Fibroblast of upper back skin (primary cell): Measurements from ENCODE around the gene SF1.

ENCODE experiments used
- DNase-seq: peaks from one replicate; pipeline ENCODE4 v3.0.0-alpha.2; 2013

SF1 gene

DNA sequence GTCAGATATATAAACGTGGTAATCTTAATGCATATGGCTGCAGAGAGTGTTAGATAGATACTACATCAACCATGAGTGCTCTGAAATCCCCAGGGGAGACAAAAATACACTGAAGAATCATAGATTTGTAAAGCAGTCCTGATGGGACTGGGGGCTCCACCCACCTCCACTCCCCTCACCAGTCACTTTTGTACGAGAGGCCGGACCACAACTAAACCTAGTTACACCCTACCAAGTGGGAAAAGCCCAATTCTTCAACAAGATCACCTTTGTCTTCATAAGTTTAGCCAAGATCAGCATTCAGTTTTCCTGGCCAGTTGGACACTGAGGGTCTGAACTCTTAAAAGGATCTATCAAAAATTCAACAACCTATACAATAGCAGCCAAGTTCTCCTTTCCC lies 1.5 kb downstream of the SF1 start:
- DNase-seq: no peak

DNA sequence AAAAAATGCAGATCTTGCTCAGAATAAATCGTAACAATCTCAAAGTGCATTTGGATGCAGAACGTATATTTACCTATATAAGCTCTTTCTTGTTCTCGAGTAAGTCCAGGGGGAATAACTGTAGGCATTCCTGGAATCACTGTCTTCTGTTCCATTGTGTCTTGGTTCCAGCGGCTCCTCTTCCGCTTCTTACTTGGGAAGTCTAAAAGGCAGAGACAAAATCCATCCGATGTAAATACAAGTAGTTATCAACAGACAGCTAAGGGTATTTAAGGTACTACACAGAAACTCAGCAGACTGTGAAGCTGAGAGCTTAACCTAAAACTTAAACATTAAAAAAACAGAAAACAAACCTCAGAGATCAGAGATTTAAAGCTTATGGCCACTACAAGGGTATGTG lies 1.9 kb downstream of the SF1 start:
- DNase-seq: no peak

DNA sequence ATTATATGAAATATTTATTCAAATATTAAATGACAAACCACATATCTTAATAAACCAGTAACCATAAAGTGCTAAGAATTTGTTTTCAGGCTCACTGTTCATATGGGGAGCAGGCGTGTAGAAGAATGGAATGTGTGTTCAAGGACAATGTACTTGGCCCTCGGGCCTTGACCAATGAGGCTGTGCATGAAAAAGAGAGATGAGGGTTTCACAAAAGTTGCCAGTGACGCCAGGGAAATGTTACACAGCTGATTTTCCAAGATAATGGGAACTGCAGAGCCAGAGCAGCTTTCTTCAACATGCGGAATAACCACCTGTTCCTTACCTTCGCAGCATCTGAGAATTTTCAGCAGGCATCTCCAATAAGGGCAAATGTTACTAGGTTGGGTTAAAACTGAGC lies 4.2 kb downstream of the SF1 start:
- no peak for DNase-seq

DNA sequence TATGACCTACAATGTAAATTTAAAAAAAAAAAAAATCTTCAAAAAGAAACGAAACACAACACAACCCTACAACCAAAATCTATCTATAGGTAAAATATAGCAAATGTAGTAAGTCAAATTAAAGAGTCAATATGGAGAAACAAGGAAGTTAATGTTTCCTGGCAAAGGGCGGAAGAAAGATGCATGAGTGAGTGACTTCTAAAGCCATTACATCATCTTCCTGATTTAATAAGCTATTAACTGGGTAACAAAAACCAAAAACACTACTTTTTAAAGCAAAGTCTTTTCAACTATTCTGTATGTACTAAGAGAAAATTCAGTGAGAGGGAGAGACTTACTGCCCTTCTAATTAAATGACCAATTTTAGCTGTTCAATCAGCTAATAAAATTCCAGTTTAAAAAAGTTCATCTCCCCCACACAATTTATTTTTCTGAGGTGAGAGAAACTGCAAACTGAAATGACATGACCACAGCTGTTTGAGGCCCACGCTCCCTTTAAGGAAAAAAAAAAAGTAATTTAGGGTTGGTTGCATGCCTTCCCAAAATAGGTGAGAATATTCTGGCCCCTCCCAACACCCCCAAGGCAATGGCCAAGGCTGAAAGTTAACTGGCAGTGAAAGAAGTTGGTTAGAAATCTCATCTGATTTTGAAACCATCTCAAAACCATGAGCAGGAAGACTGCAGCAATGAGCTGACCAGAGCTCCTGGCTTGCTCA lies 5.9 kb downstream of the SF1 start:
- DNase-seq: no peak

DNA sequence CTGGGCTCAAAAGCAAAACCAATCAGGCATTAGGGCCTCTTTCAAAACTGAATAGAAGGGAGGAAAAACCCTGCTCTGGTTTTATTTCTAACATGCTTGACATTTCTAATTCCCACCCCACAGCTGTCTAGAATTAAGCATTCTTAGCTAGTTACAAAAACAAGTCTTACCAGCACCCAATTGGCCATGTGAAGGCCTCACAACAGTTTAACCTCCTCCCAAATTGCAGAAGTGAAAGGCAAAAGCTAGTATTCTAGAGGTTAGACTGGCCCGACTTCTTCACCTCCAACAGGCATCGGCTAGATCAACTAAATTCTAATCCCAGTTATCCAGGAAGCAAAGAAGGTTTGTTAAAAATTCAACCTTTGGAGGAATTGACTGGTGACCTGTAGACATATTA lies 6.5 kb downstream of the SF1 start:
- DNase-seq: no peak

DNA sequence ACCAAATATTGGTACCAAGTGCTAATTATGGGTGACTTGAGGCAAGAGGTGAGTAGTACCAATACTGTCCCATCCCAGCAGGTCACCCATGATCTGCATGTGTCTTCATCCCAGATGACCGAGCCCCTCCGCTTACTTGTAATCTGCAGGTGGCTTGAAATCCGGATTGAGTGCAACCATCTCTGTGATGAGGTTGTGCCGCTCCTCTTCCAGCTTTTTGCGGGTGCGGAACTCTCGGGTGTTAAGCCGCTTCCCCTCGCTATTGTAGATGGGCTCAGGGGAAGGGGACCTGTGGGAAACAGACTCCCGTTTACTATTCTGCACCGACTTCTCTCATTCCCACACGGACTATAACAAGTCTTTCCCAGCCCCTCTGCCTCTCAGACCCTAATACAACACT lies 8.2 kb downstream of the SF1 start:
- no peak for DNase-seq

DNA sequence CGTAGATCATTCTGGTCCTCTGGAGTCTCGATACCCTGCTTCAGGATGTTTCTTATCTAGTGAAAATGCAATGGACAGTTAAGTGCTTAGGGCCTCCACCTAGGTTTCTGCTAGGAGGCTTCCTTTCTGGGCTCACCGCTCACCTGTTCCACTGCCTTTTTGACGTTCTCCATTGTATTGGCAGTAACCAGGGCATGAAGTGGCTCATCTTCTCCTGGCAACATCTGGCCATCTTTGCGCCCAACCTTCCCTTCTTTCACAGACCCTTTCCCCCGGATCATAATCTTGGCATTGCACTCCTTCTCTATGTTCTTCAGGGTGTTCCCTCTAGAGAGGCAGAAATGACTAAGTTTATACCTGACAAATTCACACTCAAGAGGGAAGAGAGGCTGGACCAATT lies 9.1 kb downstream of the SF1 start:
- no peak for DNase-seq

DNA sequence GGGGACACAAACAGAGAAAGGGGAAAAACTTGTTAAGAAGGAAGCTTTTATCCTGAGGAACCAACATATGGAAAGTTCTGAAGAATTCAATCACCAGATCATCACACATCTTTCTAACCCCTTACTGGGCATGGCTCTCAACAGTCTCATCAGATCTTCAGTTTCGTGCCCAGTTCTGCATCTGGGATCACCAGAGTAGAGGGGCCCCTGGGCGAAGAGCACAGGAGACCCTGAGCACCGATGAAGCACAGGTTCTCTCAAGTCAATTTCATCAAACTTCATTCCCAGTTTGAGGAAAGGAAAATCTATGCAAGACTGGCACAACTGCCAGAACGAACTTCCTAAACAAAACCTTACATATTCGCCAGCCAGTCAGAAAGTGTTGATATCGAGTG lies 10.0 kb downstream of the SF1 start:
- DNase-seq: no peak

DNA sequence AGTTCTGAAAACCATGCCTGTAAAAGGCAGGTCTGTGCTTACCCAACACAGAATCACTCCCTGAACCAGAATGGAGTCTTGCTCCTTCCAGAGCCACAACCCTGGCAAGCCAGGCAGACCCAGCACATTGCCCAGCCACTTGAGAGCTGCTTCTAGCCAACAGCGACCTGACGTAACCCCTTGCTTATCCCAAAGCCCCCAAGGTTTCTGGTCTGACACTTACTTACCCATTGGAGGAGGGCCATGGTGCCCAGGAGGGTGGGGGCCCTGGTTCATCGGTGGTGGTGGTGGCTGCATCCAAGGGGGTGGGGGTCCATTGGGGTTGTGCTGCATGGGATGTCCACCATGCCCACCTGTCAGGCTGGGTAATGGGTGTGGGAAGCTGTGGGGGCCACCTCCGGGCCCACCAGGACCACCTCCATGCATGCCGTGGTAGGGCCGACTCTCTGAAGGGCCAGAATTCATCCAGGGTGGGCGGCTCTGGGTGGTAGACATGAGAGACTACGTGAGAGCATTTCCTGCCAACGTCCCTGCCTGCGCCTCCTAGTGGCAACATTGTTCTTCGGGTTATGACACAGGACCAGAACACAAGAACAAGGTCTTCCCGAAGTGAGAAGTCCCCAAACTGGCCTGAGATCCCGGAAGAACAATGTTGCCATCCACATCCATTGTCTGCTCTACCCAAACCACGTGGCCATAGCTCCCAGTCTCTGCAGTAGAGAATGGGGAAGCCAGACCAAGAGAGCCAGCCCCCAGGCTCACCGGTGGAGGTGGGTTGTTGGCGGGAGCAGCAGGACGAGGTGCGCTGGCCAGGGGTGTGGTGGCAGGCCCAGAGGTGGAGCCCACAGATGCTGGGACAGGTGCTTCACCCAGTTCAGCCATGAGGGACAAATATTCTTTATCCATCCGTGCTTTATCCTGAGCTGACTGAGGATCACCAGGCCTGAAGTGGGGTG lies 10.7 kb downstream of the SF1 start:
- DNase-seq: peak; percentile 61

DNA sequence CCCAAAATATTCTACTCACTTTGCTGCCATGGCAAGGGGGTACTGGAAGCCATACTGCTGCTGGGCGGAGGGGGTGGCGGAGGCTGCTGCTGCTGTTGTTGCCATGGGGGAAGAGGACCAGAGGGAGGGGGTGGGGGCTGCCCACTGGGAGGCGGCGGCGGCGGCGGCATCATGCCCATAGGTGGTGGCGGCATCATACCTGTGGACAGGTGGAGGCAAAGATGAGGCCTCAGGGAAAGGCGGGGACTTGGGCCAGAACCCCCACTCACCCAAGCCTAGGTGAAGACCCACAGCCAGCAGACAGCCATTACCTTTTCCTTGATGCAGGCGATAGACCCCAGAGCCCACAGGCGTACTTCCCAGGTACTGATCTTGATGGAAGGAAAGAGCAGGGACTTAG lies 11.5 kb downstream of the SF1 start:
- DNase-seq: no peak

DNA sequence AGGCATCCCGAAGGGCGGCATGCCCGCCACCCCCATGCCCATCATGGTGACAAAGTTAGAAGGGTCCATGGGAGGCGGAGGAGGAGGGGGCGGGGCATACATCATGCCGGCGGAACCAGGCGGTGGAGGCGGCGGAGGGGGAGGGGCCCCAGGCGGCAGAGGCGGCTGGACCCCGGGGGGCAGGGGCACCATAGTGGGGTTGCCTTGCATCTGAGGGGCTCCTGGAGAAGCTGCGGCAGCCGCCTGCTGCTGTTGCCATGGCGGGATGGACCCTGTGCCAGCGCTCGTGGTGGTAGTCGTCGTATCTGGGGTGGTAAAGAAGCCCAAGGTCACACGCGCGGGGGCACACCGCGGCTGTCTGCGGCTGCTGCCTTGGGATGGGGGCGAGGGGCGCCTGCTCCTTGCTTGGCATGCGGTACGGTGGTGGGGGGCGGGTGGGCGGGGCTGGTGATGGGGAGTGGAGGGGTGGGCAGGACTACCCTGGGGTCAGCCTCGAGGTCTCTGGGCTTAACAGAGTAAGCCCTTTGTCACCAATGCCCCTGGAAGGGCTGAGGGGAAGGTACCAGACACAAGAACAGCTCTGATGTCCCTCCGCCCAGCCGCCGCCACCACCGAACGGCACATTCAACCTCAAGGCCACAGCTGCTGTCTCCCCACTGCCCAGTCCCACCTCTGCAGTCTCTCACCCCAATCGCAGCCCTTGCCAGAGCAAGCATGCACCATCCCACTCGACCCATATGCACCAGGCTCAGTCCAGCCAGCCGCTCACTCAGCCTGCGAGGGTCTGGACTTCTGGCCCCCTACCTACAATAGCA lies 12.3 kb downstream of the SF1 start:
- DNase-seq: no peak

DNA sequence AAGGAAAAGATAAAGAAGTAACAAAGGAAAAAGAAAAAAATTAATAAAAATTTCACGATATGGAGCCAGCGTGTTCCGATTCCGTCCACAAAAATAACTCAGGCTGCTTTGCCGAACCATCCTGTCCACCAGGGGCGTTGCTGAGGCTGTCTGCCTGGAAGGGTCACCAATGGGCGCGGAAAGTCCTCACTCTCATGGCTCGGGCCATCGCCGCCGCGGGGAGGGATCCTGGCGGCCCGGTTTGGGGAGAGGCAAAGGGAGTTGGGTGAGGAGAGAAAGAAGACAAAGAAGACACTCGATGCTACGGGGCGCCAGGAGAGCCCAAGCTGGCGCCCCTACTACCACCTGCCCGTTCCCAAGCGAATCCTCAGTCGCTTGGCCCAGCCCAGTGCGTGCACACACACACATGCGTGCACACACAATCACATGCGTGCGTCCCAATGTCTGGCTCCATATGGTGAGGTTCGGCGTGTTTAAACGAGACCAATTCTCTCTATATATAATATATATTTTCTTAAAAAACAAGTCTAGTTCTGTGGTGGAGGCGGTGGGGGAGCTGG lies 13.0 kb downstream of the SF1 start:
- no peak for DNase-seq

DNA sequence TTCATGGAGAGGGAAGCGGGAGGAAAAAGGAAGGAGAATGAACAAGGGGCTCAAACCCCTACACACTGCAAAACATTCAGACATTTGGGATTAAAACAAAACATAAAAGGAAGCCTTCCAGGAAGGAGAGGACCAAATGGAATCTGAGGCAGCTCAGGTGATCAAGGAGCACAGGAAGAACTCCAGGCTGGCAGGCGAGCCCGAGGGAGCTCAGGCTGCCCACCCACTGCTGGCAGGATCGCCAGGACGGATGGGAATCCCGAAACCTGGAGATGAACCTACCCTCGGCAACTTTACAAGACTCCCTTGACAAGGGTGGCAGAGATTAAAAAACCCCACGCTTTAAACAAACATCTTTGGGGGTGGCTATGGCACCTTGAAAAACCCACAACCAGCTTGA lies 13.6 kb downstream of the SF1 start:
- DNase-seq: no peak

DNA sequence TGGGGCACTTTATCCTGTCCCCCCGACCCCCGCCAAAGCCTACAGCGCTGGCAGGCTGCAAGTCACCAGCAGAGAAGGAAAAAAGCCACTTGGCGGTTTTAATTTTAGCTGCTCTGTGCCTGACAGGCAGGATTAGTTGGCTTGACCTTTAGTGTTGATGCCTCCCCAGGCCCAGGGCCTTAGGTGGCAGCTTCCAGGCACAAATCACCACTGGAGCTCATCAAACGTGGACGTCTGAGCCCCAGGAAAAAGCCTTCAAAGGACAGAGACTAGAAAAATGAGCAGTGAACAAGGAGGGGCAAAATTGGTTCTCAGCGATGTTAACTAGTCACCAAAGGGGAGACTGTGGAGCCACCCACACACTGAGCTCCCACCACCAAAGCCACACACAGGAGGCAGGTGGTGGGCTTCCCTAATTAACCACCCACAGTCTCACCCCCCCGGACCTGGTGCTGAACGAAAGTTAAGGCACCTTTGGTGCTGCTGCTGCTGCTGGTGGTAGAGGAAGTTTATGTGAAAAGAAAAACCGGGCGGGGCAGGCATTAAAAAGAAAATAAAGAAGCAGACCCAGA lies 14.2 kb downstream of the SF1 start:
- DNase-seq: no peak

DNA sequence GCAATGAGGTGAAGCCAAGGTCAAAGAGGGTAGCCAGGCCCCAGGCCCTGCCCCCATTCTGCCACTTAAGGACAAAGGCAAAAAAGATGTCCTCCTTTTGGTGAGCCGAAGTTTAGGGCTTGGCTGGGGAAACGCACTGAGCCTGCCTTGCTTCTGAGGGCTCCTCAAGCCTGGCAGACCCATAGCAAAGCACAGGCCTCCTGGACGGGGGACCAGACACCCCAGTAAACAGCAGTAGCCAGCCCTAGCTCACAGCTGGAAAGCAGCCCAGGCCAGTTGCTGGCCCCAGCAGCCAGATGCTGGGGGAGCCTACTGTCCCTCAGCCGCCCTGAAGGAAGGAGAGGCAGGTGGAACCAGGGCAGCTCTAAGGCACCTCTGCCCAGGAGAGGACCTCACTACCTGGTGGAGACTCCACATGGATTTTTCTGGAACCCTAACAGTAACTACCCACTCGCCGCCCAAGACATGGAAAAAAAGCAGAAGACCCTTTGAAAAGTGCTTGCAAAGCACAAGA lies 14.8 kb downstream of the SF1 start:
- DNase-seq: no peak

DNA sequence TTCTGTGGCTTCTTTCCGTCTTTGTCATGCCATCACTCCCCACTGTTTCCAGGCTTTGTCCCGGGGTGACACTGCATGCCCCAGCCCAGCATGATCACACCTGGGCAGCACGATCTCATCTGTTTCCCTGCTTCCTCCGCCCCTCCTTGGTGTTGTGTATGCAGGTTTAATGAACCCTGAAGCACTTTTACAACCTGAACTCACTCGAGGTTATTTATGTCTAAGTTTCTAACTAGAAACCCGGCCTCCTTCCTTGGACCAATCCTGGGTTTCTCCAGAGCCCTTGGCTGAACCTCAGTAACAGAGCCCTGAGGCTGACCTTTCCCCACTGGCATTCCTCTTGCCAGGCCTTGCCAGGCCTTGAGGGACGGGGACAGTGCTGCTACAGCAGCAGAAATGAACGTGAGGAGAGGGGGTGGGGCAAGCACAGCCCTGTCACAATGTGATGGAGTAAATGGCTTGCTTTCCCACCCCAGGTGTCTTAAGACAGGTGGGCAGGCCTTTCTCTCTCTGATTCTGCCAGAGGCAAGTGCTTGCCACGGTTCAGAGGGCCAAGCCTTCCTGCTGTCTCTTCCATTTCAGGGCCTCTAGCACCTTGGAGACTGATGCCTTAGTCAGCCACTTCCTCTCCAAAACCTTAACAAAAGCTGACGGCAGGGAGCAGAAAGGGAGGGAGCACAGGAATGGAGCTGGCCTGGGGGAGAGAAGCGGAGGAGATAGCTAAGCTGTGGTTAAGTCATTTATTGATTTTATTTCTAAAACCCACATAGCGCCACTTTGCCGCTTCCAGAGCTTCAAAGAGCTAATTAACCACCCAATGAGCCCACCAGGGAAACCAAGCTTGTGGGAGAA lies 15.4 kb downstream of the SF1 start:
- peak; percentile 67 for DNase-seq

DNA sequence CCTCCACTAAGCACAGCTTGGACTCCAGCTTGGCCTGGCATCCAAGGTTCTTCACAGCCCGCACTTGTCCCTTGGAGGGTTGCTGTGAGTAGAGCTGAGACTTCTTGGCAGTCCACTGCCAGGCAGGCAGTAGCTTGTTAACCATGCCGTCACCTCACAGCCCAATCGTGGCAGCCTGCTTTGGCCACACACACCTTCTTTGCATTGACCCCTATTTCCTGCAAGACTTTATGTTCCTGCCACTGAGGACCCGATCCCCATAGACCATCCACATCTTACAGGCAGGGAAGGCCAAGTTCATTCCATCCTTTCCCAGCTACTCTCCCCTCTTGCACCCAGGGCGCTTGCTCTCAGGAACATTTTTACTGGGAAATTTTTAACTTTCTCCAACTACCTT lies 16.1 kb downstream of the SF1 start:
- DNase-seq: no peak

DNA sequence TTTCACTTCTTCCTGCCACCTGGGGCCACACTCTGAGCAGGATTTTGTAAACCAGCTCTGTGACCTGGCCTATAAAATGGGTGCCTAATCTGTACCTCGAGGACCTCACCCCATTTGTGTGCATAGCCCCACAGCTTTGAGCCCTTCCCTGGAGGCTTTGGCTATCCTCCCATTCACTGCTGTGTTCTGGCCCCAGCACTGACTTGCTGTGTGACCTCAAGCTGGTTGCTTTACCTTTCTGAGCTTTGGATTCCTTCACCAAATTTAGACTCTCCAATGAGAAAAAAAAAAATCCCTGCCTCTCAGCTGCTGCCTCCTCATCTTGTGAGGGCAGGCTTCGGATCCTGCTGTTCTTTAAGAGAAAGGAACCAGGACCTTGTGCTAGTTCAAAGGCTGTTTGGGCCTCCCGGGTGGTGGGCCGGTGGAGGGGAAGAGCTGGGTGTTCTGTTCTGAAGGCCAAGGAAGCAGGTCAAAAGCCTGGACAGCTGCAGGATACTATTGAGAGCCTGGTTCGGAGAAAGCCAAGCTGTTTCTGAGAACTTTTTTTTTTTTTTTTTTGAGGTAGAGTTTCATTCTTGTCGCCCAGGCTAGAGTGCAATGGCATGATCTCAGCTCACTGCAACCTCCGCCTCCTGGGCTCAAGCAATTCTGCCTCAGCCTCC lies 17.5 kb downstream of the SF1 start:
- no peak for DNase-seq

DNA sequence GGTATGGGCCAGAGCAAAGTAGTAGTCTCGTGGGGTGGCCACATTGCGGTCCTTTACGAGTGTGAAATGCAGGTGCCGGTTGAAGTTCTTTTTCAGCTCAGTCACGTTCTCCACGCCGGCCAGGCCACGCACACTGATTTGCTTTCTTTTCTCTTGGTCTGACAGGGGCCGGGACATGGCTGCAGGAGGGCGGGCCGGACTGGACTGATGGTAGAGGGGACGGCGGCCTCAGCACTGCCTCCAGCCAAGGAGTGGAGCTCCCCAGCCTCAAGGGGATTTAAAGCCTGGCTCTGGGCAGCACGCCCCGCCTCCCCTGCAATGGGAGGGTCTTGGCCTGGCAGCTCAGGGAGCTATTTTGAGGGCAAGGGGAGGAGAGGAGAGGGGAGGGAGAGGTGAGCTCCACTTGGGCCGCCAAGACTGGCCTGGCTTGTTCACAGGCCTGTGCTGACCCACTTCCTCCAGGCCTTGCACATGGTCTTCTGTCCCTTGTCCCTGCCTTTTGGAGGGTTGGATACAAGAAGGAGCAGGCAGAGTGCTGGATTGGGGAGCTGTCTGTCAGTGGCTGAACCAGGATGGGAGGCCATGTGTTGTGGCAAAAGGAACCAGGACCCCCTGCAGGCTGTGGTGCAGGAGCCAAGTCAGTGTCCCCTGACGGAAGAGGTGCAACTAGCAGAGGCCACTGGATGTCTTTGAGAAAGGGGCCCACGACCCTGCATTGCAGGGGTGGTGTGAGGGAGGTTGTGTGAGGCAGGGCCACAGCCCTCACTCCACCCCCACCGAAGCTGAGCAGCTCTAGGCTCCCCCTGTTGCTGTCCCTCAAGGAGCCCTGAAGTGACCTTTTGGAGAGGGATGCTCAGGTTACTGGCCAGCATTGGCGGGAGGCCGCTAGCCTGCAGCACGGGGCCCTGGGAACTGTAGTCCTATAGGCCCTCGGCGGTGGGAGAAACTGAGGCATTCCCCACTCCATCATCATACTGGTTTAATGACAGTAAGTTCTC lies 18.3 kb downstream of the SF1 start, which contains the start of gene PYGM:
PYGM (minus strand) TSS at position 253 of the 998 bp plus-strand sequence; CDS start at position 177, 76 bp downstream.
- DNase-seq: peak; percentile 61
